ENCODE results near the gene SLC41A3.
"Not testable (repeated sequence)": the region's sequence is repeated elsewhere in the genome, so short reads cannot be mapped to it uniquely, and the experiment has no call there.

SLC41A3 gene

GRCh38 chr3:126052196-126053058 is 31.5 kb downstream of the SLC41A3 start:
- no peak for DNase-seq
- TF ChIP-seq POLR2A (IDR thresholded peaks at IDR 0.05; ENCODE audit: low read length) (no peak), GATA1 (IDR thresholded peaks at IDR 0.05; ENCODE audit: low read depth, low read length) (no peak)

- no peak for TF ChIP-seq POLR2A (IDR thresholded peaks at IDR 0.05; ENCODE audit: low read length)
- TF ChIP-seq GATA1 (IDR thresholded peaks at IDR 0.05; ENCODE audit: low read depth, low read length), result no peak
- DNase-seq, result no peak
Measured at GRCh38 chr3:126051741-126052140, 32.2 kb downstream of the SLC41A3 start.

- TF ChIP-seq POLR2A (IDR thresholded peaks at IDR 0.05; ENCODE audit: low read length) (no peak), GATA1 (IDR thresholded peaks at IDR 0.05; ENCODE audit: low read depth, low read length) (no peak)
- DNase-seq, result no peak
Measured at GRCh38 chr3:126051234-126051633, 32.7 kb downstream of the SLC41A3 start.

- no peak for DNase-seq
- TF ChIP-seq GATA1 (IDR thresholded peaks at IDR 0.05; ENCODE audit: low read depth, low read length), result no peak
Measured at GRCh38 chr3:126050626-126051025, 33.3 kb downstream of the SLC41A3 start.

GRCh38 chr3:126050050-126050392 is 33.9 kb downstream of the SLC41A3 start:
- DNase-seq, result no peak
- TF ChIP-seq POLR2A (IDR thresholded peaks at IDR 0.05; ENCODE audit: low read length) (no peak), GATA1 (IDR thresholded peaks at IDR 0.05; ENCODE audit: low read depth, low read length) (no peak)

- no peak for DNase-seq
- TF ChIP-seq GATA1 (IDR thresholded peaks at IDR 0.05; ENCODE audit: low read depth, low read length), result no peak
- no peak for TF ChIP-seq POLR2A (IDR thresholded peaks at IDR 0.05; ENCODE audit: low read length)
Measured at GRCh38 chr3:126049289-126050049, 34.5 kb downstream of the SLC41A3 start.

- DNase-seq, result no peak
- no peak for TF ChIP-seq POLR2A (IDR thresholded peaks at IDR 0.05; ENCODE audit: low read length)
- TF ChIP-seq GATA1 (IDR thresholded peaks at IDR 0.05; ENCODE audit: low read depth, low read length), result no peak
Measured at GRCh38 chr3:126040386-126040785, 43.5 kb downstream of the SLC41A3 start.

- DNase-seq, result no peak
- no peak for TF ChIP-seq GATA1 (IDR thresholded peaks at IDR 0.05; ENCODE audit: low read depth, low read length)
- TF ChIP-seq POLR2A (IDR thresholded peaks at IDR 0.05; ENCODE audit: low read length), result no peak
Measured at GRCh38 chr3:126039870-126040269, 44.1 kb downstream of the SLC41A3 start.

GRCh38 chr3:126038791-126039190 is 45.1 kb downstream of the SLC41A3 start:
- not testable (repeated sequence) for DNase-seq

- TF ChIP-seq GATA1 (IDR thresholded peaks at IDR 0.05; ENCODE audit: low read depth, low read length) (no peak), POLR2A (IDR thresholded peaks at IDR 0.05; ENCODE audit: low read length) (no peak)
- DNase-seq, result no peak
Measured at GRCh38 chr3:126036056-126036549, 47.8 kb downstream of the SLC41A3 start.

GRCh38 chr3:126035362-126036050 is 48.4 kb downstream of the SLC41A3 start:
- DNase-seq, result no peak
- TF ChIP-seq POLR2A (IDR thresholded peaks at IDR 0.05; ENCODE audit: low read length), result no peak
- TF ChIP-seq GATA1 (IDR thresholded peaks at IDR 0.05; ENCODE audit: low read depth, low read length), result no peak

GRCh38 chr3:126034481-126035361 is 49.2 kb downstream of the SLC41A3 start:
- peak in 1 of 2 experiments; percentile 41 for DNase-seq
- no peak for TF ChIP-seq POLR2A (IDR thresholded peaks at IDR 0.05; ENCODE audit: low read length)
- TF ChIP-seq GATA1 (IDR thresholded peaks at IDR 0.05; ENCODE audit: low read depth, low read length), result no peak

GRCh38 chr3:126033765-126034164 is 50.2 kb downstream of the SLC41A3 start:
- no peak for DNase-seq
- TF ChIP-seq GATA1 (IDR thresholded peaks at IDR 0.05; ENCODE audit: low read depth, low read length) (no peak), POLR2A (IDR thresholded peaks at IDR 0.05; ENCODE audit: low read length) (no peak)

All from erythroblast (primary cell).